Psoas muscle (tissue), 8 donors: ENCODE results near the gene BCAS3. TPM values are rescaled to one million over a fixed set of nuclear protein-coding genes. Genes with fewer than 3 reads are reported as not detected.

Experiments used
- ATAC-seq, 4 donors: fragments of 200-7000 bp; cut with Tn5 transposase; one replicate each; pipeline ENCODE4 v1.9.1; 2020; ENCODE audit warnings: moderate library complexity in 3 of 4, mild to moderate bottlenecking in 2 of 4
- DNase-seq, 2 donors: peaks; one replicate each; pipeline ENCODE4 v3.0.0-alpha.2; 2020
- H3K27ac ChIP-seq: fragments of 200-600 bp; one replicate; pipeline ENCODE4 v1.8.0; 2022
- H3K27me3 ChIP-seq, 3 donors: fragments of 200-600 bp in 1 of 3; one replicate each; pipeline versions ENCODE4 v1.6.1 to v1.8.0; 2013 to 2022; ENCODE audit warnings: low read length in 2 of 3, mild to moderate bottlenecking in 2 of 3, moderate library complexity in 1 of 3; ENCODE audit not compliant: insufficient read depth in 3 of 3
- H3K36me3 ChIP-seq, 2 donors: fragments of 200-600 bp in 1 of 2; one replicate each; pipeline versions ENCODE4 v1.6.1 to v1.8.0; 2013 to 2022; ENCODE audit warnings: low read depth in 1 of 2, mild to moderate bottlenecking in 1 of 2, moderate library complexity in 1 of 2; ENCODE audit not compliant: insufficient read depth in 1 of 2
- H3K4me1 ChIP-seq: fragments of 200-600 bp; one replicate; pipeline ENCODE4 v1.8.0; 2022
- H3K4me3 ChIP-seq: fragments of 200-600 bp; one replicate; pipeline ENCODE4 v1.8.0; 2022; ENCODE audit warnings: mild to moderate bottlenecking
- H3K9me3 ChIP-seq: fragments of 200-600 bp; one replicate; pipeline ENCODE4 v1.8.0; 2022
- CTCF ChIP-seq: fragments of 200-600 bp; IDR thresholded peaks from one replicate; pipeline ENCODE4 v1.8.0; 2022; ENCODE audit warnings: antibody characterized with exemption
- WGBS, 3 donors: extraction: QIAGEN DNeasy Blood & Tissue Kit; methylation state at CpG; one replicate each; pipeline versions ENCODE4 v1.1.6 to v1.1.7; 2013; 5-methylcytosine and 5-hydroxymethylcytosine counted together
- intact Hi-C, 2 donors: fragments of 100-400 bp; cut with DNase I; formaldehyde crosslinking; loops; one replicate each; pipeline versions ENCODE4 v1.11.0 to v1.14.2; 2022
- polyA plus RNA-seq, 3 donors: library from polyadenylated mRNA; stranded (reverse); fragments of 200-250 nt; gene quantifications; one replicate each; pipeline ENCODE4 v1.2.3, GENCODE V29; 2013
- total RNA-seq, 4 donors: library from RNA; stranded (reverse); fragmentation: NEBNext Ultra II Directional in 2 of 4; extraction: Animal tissue kit (Norgen Biotek cat#: 25700) in 2 of 4; gene quantifications; one replicate each; pipeline versions ENCODE4 v1.2.1 to v1.2.4, GENCODE V29; 2021 to 2023
- donor health status: healthy with polysubstance abuse.
- donor health status: DM: no; HTN: no; CAD: no; lungs with moderate emphysema.
- donor health status: Bipolar disorder and iron deficiency.
- donor health status: healthy.
- donor health status: DM: yes; HTN: yes; CAD: no.
- donor health status: DM: no; HTN: no; CAD: no.
- donor health status: DM: no; HTN: no; CAD: no.
- donor health status: DM: yes; HTN: yes; CAD: no.

The BCAS3 gene
- total and polyA plus RNA-seq, 7 donors = 2.4 to 28.8 (median 15.0) TPM

GRCh38 chr17:60909405-60909804 is 231.8 kb downstream of the BCAS3 start:
- H3K9me3 ChIP-seq = no peaks in the 10 kb centered on the region
- no peak overlapping the region for H3K4me3 ChIP-seq
- no peaks in the 10 kb centered on the region for H3K27me3 ChIP-seq
- H3K27ac ChIP-seq = no peak overlapping the region
- no peaks in the 10 kb centered on the region for H3K4me1 ChIP-seq
- intact Hi-C loops = no loop called here
- ATAC-seq (no peak), DNase-seq (no peak)
- H3K36me3 ChIP-seq = no peaks in the 10 kb centered on the region
- TF ChIP-seq CTCF = no peak
- WGBS, 3 donors = 94 to 97% (median 96%) methylated on average over 1 of the region's 1 CpG

- WGBS, 3 donors = 96 to 97% (median 96%) methylated on average over 6 of the region's 6 CpGs
- TF ChIP-seq CTCF = no peak
- no peak for ATAC-seq
- H3K4me3 ChIP-seq = no peak overlapping the region
- H3K27ac ChIP-seq = no peak overlapping the region
- no peaks in the 10 kb centered on the region for H3K9me3 ChIP-seq
- no peaks in the 10 kb centered on the region for H3K27me3 ChIP-seq
- H3K4me1 ChIP-seq = no peaks in the 10 kb centered on the region
- intact Hi-C loops = no loop called here
- H3K36me3 ChIP-seq = no peaks in the 10 kb centered on the region
- DNase-seq = no peak
Observed at GRCh38 chr17:60910415-60910814, 232.8 kb downstream of the BCAS3 start.

- H3K4me3 ChIP-seq = no peak overlapping the region
- H3K4me1 ChIP-seq = no peaks in the 10 kb centered on the region
- H3K27ac ChIP-seq = no peak overlapping the region
- TF ChIP-seq CTCF = no peak
- no peaks in the 10 kb centered on the region for H3K27me3 ChIP-seq
- no peaks in the 10 kb centered on the region for H3K9me3 ChIP-seq
- DNase-seq (no peak), ATAC-seq (no peak)
- H3K36me3 ChIP-seq = no peaks in the 10 kb centered on the region
- intact Hi-C loops = no loop called here
- WGBS, 3 donors = 95 to 98% (median 95%) methylated on average over 1 of the region's 1 CpG
Observed at GRCh38 chr17:60914078-60914477, 236.4 kb downstream of the BCAS3 start.

GRCh38 chr17:60916043-60916442 is 238.4 kb downstream of the BCAS3 start:
- no peak for ATAC-seq
- no peak overlapping the region for H3K27ac ChIP-seq
- H3K27me3 ChIP-seq = no peaks in the 10 kb centered on the region
- H3K36me3 ChIP-seq = no peaks in the 10 kb centered on the region
- no peak for TF ChIP-seq CTCF
- H3K4me3 ChIP-seq = no peak overlapping the region
- intact Hi-C loops = no loop called here
- H3K4me1 ChIP-seq = no peaks in the 10 kb centered on the region
- DNase-seq = no peak
- no peaks in the 10 kb centered on the region for H3K9me3 ChIP-seq
- WGBS, 3 donors = 95 to 97% (median 96%) methylated on average over 1 of the region's 1 CpG

GRCh38 chr17:60920107-60920506 is 242.5 kb downstream of the BCAS3 start:
- no peak for TF ChIP-seq CTCF
- DNase-seq (no peak), ATAC-seq (no peak)
- intact Hi-C loops = no loop called here
- 92 to 100% (median 98%) methylated on average over 2 of the region's 2 CpGs for WGBS, 3 donors
- Histone ChIP-seq H3K9me3 (no peaks in the 10 kb centered on the region), H3K27ac (no peak overlapping the region), H3K4me3 (no peak overlapping the region), H3K27me3 (no peaks in the 10 kb centered on the region), H3K36me3 (no peaks in the 10 kb centered on the region), H3K4me1 (no peaks in the 10 kb centered on the region)
